Epithelial cell of proximal tubule (primary cell): ENCODE results near the gene PPM1L. TPM values are rescaled to one million over a fixed set of nuclear protein-coding genes. Genes with fewer than 3 reads are reported as not detected.
A peak's percentile ranks its signal among the peaks of the same experiment; 100 is the strongest.
"Not testable (repeated sequence)": the region's sequence is repeated elsewhere in the genome, so short reads cannot be mapped to it uniquely, and the experiment has no call there.

Source experiments
- DNase-seq: peaks from one replicate; pipeline ENCODE4 v3.0.0-alpha.2; 2011; ENCODE audit warnings: low read depth
- H3K4me3 ChIP-seq: 2 replicates; pipeline ENCODE4 v1.5.1; 2011; ENCODE audit warnings: low read depth, mild to moderate bottlenecking, low read length
- total RNA-seq: library from RNA; depleted of rRNA; stranded (reverse); fragments of >200 nt; gene quantifications from 2 replicates; pipeline ENCODE4 v1.2.3, GENCODE V29; 2015
- TF ChIP-seq, protein P1 (sequence below): conservative IDR thresholded peaks from 2 replicates; pipeline ENCODE4 v1.5.1; 2012; ENCODE audit warnings: low read depth, mild to moderate bottlenecking, low read length

The PPM1L gene
- 2.4 and 3.2 TPM in 2 replicates for total RNA-seq

DNA sequence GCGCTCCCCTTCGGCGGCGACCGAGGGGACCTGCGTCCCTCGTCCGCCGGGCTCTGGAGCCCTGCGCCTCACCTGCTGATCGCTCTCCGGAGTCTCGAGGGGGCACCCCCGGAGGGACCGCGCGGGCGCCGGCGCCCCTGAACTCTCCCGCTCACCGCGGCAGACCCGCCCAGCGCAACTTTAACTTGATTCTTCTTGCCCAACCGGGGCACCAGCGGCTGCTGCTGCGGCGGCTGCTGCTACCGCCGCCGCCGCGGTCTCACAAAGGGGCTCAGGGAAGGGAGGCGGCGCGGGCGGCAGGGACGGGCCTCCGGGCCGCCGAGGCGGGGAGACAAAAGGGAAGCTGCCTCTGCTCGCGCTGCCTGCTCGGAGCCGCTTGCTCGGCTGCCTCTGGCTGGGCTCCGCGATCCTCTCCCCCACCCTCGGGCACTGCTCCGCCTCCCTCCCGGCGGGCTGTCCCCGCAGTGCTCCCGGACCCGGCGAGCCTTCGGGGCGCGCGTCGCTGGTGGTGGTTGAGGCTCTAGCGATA, at the start of gene PPM1L:
Gene PPM1L (plus strand): TSS at position 456 of the 529 bp plus-strand sequence.
- no peak for DNase-seq
- TF ChIP-seq, protein P1, sequence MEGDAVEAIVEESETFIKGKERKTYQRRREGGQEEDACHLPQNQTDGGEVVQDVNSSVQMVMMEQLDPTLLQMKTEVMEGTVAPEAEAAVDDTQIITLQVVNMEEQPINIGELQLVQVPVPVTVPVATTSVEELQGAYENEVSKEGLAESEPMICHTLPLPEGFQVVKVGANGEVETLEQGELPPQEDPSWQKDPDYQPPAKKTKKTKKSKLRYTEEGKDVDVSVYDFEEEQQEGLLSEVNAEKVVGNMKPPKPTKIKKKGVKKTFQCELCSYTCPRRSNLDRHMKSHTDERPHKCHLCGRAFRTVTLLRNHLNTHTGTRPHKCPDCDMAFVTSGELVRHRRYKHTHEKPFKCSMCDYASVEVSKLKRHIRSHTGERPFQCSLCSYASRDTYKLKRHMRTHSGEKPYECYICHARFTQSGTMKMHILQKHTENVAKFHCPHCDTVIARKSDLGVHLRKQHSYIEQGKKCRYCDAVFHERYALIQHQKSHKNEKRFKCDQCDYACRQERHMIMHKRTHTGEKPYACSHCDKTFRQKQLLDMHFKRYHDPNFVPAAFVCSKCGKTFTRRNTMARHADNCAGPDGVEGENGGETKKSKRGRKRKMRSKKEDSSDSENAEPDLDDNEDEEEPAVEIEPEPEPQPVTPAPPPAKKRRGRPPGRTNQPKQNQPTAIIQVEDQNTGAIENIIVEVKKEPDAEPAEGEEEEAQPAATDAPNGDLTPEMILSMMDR, result no peak
- peak within 1 kb of the TSS; percentile 83 for H3K4me3 ChIP-seq

DNA sequence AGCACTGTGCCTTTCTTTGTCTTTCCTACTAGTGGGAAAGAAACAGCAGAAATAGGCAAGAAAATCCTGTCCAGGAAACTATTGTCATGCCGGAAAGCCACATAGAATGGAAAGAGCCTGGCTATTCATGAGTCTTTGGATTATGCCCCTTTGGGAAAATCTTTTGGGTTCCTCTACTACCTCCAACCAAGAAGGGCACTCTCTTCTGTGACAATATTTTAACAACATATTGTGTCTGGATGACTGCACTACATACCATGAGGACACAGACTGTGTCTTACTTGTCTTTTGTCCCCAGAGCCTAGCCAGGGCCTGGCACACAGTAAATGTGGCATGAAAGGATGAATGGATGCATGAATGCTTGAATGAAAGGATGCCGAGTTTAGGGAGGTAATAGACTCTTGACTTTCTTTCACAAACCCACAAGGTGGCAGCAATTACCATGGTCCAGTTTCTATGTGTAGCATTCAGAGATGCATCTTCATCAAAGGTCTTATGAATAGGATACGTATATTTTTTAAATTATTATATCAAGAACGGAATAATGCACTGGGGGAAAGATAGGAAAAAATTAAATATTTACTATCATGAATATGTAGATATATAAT, 48.7 kb upstream of the PPM1L start:
- TF ChIP-seq, protein P1, result peak; percentile 74
- no peak for DNase-seq
- no peak overlapping the region for H3K4me3 ChIP-seq

DNA sequence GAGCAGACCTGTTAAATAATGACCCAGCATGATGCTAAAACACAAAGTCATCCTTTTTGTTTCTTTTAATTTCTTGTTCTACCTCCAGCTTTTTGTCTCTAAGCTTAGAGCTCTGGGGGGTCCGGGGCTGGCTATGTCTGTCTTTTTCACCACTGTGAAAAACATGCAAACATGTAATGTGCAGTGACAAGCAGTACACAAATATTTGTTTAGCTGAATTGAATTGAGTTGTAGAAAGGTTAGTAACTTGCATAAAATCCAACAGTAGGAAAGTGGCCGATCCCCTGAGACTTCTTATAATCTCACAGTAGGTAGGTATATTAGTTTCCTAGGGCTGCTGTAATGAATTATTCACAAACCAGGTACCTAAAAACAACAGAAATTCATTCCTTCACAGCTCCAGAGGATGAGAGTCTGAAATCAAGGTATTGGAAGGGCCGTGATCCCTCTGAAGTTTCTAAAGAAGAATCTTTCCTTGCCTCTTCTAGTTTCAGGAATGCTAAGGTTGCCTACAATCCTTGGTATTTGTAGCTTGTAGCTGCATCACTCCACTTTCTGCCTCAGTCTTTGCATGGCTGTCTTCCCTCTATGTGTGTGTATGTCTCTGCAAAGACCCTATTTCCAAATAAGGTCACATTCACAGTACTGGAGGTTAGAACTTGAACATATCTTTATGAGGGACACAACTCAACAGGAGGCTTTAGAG, 46.4 kb upstream of the PPM1L start:
- TF ChIP-seq, protein P1, result no peak
- no peak for DNase-seq
- no peak overlapping the region for H3K4me3 ChIP-seq

DNA sequence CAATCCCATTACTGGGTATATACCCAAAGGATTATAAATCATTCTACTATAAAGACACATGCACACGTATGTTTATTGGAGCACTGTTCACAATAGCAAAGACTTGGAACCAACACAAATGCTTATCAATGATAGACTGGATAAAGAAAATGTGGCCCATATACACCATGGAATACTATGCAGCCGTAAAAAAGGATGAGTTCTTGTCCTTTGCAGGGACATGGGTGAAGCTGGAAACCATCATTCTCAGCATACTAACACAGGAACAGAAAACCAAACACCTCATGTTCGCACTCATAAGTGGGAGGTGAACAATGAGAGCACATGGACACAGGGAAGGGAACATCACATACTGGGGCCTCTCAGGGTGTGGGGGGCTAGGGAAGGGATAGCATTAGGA, 42.9 kb upstream of the PPM1L start:
- H3K4me3 ChIP-seq, DNase-seq: not testable (repeated sequence)

DNA sequence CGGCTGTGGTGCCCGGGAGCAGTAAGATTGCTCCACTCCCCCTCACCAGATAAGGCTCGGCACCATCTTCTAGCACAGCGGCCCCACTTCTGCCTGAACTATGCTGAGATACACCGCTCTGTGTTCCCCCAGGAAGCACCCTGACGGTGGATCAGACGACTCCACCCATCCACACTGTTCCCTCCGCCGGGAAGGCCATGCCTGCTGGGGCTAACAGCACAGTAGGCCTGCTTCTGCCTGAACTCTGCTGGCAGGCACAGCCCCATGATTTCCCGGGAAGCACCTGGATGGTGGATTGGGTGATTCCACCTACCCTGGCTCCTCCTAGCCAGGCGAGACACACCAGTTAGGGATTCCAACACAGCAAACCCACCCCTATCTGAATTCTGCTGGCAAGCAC, 36.3 kb upstream of the PPM1L start:
- H3K4me3 ChIP-seq, result no peak overlapping the region
- DNase-seq, result no peak
- TF ChIP-seq, protein P1, result no peak

DNA sequence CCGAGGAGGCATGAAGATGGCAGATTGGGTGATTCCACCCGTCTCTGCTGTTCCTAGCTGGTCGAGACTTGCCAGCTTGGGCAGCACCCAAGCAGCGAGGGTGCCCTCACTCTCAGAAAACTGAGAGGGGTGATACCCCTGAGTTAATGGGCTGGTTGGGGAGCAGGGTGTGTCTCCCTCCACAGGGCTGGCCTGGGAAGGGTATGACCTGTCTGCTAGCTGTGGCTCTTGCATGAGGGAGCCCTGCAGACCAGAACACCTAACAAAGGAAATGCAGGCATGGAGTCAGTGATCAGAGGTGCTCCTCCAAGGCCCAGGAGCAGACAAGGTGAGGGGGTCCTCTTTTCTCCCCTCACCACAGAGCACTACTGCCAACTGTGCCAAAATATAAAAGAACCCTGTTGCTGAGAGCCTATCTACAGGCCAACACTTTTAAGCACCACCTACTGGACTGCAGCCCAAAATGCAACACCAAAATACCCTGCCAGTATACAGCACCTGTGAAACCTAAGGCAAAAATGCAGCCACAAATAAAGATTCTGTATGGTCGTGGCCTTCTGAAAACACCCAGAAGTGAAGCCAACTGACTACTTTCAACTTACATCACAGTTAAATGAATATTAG, 35.8 kb upstream of the PPM1L start:
- H3K4me3 ChIP-seq, result no peak overlapping the region
- TF ChIP-seq, protein P1, result peak; percentile 45
- DNase-seq, result no peak

DNA sequence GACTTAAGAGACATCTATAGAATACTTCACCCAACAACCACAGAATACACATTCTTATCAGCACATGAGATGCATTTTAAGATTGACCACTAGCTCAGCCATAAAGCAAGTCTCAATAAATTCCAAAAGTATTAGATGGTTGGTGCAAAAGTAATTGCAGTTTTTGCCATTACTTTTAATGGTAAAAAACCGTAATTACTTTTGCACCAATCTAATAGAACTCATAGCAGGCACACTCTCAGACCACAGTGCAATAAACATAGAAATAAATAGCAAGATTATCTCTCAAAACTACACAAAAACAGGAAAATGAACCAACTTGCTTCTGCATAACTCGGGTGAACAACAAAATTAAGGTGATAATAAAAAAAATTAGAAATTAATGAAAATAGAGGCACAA, 33.7 kb upstream of the PPM1L start:
- TF ChIP-seq, protein P1, result no peak

More for the DNA sequence above, 33.7 kb upstream of the PPM1L start:
- H3K4me3 ChIP-seq, result no peak overlapping the region
- DNase-seq, result no peak
